Measurements from ENCODE around the gene ADCY1.

The ADCY1 gene

DNA sequence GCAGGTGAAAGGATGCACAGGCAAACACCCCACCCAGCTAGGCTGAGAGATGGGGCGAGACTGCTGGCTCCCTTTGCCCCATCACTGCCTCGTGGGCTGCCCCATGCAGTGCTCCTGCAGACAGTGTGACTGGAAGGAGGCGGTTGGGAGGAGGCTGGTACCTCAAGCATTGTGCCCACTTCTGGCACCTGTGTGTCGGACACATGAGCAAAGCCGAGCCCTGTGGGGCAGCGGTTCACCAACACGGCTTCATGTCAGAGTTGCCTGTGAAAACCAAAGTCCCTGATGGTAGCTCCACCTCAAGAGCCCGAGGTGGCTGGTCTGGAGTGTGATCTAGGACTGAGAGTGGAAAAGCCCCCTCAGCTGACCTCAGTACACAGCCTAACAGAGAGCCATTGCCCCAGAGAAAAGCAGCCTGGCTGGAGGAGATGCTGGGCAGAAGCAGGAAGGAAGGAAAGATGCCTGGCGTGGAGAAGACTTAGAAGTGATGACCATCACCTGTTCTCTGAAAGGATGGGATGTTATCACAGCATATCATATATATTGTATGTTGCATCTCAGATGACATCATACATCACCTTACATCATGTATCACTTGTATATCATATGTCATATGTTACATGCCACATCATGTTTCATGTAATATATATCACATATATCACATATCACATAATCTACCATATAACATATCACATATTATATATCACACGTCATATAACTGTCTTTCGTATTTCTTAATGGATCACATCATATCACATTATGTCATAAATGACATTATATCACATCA is 75.6 kb downstream of the ADCY1 start:
- H2AFZ ChIP-seq (ENCODE audit: low read depth, low read length, severe bottlenecking): no peak overlapping the region
- no peaks in the 10 kb centered on the region for H3F3A ChIP-seq (ENCODE audit: insufficient read depth)
- H3K9me3 ChIP-seq (ENCODE audit: insufficient read depth, low read length): no peaks in the 10 kb centered on the region
- H3K79me2 ChIP-seq (ENCODE audit: insufficient read depth, low read length): no peaks in the 10 kb centered on the region
- H4K20me1 ChIP-seq (ENCODE audit: low read depth, low read length): no peaks in the 10 kb centered on the region
- no peaks in the 10 kb centered on the region for H3K9me2 ChIP-seq (replicated peaks; ENCODE audit: insufficient read depth, low read length)
- H3K27ac ChIP-seq (ENCODE audit: low read depth, low read length): no peak overlapping the region
- H3K9ac ChIP-seq (ENCODE audit: low read length): no peak overlapping the region
- H3K4me3 ChIP-seq (ENCODE audit: insufficient read depth, low read length, poor library complexity, severe bottlenecking): no peak overlapping the region
- no peak overlapping the region for H3K4me2 ChIP-seq (ENCODE audit: low read depth, low read length, poor library complexity, severe bottlenecking)
- TF ChIP-seq CTCF (IDR thresholded peaks at IDR 0.05; ENCODE audit: insufficient read depth, low read length, poor library complexity, severe bottlenecking) (no peak), EZH2phosphoT487 (conservative IDR thresholded peaks at IDR 0.05; ENCODE audit: low read length) (no peak)
- no peaks in the 10 kb centered on the region for H3K27me3 ChIP-seq (ENCODE audit: low read length)
- no peaks in the 10 kb centered on the region for H3K36me3 ChIP-seq (ENCODE audit: low read length)

DNA sequence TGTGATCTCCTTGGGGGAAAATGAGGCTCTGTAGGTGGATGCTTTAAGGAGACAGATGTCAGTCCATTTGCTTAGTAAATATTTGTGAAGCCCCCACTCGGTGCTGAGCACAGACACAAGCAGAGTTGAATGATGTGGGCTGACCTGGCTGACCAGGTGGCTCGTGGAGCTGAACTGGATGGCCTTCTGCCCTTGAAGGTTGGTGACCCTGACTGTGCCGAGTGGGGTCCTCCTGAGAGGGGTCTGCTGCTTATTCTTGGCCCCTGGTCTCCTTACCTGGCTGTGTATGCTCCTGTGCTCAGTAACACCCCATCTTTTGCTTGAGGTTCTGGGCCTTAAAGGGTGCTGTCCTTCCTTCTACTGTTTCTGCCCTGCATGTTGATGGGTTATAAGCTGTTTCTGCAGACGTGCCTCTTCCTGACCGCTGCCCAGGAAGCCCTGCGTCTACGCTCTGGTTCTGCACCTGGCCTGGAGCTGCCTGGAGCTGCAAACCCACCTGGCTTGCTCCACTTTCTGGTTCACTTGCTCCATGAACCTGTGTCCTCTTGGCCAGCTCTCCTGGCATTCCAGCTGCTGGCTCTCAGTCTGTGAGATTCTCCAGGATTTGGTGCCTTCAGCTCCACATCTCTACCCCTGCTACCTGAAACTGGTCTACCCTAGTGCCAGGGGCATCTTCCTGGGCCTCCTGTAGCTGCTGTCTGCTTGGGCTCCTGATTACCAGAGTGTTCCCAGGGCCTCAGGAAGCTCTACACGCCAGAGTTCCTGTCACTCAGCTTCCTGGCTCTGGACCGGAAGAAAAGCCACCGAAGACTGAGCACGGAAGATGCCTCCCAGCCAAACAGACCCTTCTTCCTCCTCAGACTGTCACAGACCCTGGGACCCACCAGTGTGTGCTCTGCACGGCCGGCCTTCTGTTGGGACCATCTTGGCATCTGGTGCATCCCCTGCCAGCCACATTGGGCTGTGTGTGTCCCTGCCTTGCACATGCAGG is 76.5 kb downstream of the ADCY1 start:
- Histone ChIP-seq H3K4me2 (ENCODE audit: low read depth, low read length, poor library complexity, severe bottlenecking) (no peak overlapping the region), H3K27ac (ENCODE audit: low read depth, low read length) (no peak overlapping the region), H3K36me3 (ENCODE audit: low read length) (no peaks in the 10 kb centered on the region), H4K20me1 (ENCODE audit: low read depth, low read length) (no peaks in the 10 kb centered on the region), H3K9me3 (ENCODE audit: insufficient read depth, low read length) (no peaks in the 10 kb centered on the region), H3K27me3 (ENCODE audit: low read length) (no peaks in the 10 kb centered on the region), H3K9ac (ENCODE audit: low read length) (no peak overlapping the region), H2AFZ (ENCODE audit: low read depth, low read length, severe bottlenecking) (no peak overlapping the region), H3K9me2 (replicated peaks; ENCODE audit: insufficient read depth, low read length) (no peaks in the 10 kb centered on the region), H3K79me2 (ENCODE audit: insufficient read depth, low read length) (no peaks in the 10 kb centered on the region), H3F3A (ENCODE audit: insufficient read depth) (no peaks in the 10 kb centered on the region), H3K4me3 (ENCODE audit: insufficient read depth, low read length, poor library complexity, severe bottlenecking) (no peak overlapping the region)
- TF ChIP-seq EZH2phosphoT487 (conservative IDR thresholded peaks at IDR 0.05; ENCODE audit: low read length): no peak
- TF ChIP-seq CTCF (IDR thresholded peaks at IDR 0.05; ENCODE audit: insufficient read depth, low read length, poor library complexity, severe bottlenecking): no peak

GRCh38 chr7:45651540-45651939 is 77.4 kb downstream of the ADCY1 start:
- Histone ChIP-seq H4K20me1 (ENCODE audit: low read depth, low read length) (no peaks in the 10 kb centered on the region), H3K9me3 (ENCODE audit: insufficient read depth, low read length) (no peaks in the 10 kb centered on the region), H3K9ac (ENCODE audit: low read length) (no peak overlapping the region), H3K79me2 (ENCODE audit: insufficient read depth, low read length) (no peaks in the 10 kb centered on the region), H2AFZ (ENCODE audit: low read depth, low read length, severe bottlenecking) (no peak overlapping the region), H3K4me3 (ENCODE audit: insufficient read depth, low read length, poor library complexity, severe bottlenecking) (no peak overlapping the region), H3K27me3 (ENCODE audit: low read length) (no peaks in the 10 kb centered on the region), H3K27ac (ENCODE audit: low read depth, low read length) (no peak overlapping the region), H3F3A (ENCODE audit: insufficient read depth) (no peaks in the 10 kb centered on the region), H3K36me3 (ENCODE audit: low read length) (no peaks in the 10 kb centered on the region), H3K9me2 (replicated peaks; ENCODE audit: insufficient read depth, low read length) (no peaks in the 10 kb centered on the region), H3K4me2 (ENCODE audit: low read depth, low read length, poor library complexity, severe bottlenecking) (no peak overlapping the region)
- TF ChIP-seq EZH2phosphoT487 (conservative IDR thresholded peaks at IDR 0.05; ENCODE audit: low read length): no peak
- no peak for TF ChIP-seq CTCF (IDR thresholded peaks at IDR 0.05; ENCODE audit: insufficient read depth, low read length, poor library complexity, severe bottlenecking)

All from SU-DHL-6 (cell line).